NCI-H526 treated with DMSO at 0.1 percent for 48 hours (cell line): Measurements from ENCODE around the gene CHPF2.
A peak's percentile ranks its signal among the peaks of the same experiment; 100 is the strongest.

Source experiments
- DNase-seq: peaks from one replicate; lab custom pipeline; 2025; lab: John Stamatoyannopoulos, UW

The CHPF2 gene, protein sequence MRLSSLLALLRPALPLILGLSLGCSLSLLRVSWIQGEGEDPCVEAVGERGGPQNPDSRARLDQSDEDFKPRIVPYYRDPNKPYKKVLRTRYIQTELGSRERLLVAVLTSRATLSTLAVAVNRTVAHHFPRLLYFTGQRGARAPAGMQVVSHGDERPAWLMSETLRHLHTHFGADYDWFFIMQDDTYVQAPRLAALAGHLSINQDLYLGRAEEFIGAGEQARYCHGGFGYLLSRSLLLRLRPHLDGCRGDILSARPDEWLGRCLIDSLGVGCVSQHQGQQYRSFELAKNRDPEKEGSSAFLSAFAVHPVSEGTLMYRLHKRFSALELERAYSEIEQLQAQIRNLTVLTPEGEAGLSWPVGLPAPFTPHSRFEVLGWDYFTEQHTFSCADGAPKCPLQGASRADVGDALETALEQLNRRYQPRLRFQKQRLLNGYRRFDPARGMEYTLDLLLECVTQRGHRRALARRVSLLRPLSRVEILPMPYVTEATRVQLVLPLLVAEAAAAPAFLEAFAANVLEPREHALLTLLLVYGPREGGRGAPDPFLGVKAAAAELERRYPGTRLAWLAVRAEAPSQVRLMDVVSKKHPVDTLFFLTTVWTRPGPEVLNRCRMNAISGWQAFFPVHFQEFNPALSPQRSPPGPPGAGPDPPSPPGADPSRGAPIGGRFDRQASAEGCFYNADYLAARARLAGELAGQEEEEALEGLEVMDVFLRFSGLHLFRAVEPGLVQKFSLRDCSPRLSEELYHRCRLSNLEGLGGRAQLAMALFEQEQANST

GRCh38 chr7:151232091-151232916, at the start of gene CHPF2:
Gene CHPF2 (plus strand): TSS chr7:151232483. CDS start chr7:151234012, 1,529 bp downstream.
- peak; percentile 57 for DNase-seq

DNA sequence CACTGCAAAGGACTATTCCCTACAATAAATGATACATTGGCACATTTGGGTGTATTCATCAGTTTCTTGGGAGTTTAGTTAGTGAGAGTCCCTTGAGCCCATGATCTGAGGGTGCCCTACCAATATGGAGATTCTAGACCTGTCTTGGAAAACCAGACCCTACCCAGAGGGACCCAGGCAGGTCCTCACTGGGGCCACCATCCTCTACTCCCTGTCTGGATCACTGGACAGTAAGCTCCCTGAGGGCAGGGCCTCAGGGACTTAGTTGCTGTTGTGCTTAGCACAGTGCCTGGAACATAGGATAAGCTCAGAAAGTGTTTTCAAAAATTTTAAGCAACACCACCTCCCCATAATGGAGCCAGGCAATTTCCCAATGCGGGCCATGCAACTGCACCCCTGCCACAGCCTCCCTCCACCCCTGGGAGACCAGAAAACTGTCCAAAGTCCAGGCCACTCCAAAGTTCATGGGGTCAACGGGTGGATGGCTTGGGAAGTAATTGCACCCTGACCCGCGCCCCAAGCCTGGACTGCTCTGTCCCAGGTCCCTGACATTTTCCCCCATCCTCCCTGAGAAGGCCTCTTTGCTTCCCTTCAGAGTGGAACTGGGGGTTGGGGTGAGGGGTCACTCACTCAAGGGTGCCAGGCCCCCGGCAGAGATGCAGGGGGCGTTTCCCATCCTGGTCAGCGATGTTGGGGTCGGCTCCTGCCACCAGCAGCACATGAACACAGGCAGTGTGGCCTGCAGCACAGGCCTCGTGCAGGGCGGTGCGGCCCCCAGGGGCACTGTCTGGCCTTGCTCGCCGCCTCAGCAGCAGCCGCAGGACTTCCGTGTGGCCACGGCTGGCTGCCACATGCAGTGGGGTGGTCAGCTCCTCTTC, 46.3 kb upstream of the CHPF2 start:
- DNase-seq = no peak

DNA sequence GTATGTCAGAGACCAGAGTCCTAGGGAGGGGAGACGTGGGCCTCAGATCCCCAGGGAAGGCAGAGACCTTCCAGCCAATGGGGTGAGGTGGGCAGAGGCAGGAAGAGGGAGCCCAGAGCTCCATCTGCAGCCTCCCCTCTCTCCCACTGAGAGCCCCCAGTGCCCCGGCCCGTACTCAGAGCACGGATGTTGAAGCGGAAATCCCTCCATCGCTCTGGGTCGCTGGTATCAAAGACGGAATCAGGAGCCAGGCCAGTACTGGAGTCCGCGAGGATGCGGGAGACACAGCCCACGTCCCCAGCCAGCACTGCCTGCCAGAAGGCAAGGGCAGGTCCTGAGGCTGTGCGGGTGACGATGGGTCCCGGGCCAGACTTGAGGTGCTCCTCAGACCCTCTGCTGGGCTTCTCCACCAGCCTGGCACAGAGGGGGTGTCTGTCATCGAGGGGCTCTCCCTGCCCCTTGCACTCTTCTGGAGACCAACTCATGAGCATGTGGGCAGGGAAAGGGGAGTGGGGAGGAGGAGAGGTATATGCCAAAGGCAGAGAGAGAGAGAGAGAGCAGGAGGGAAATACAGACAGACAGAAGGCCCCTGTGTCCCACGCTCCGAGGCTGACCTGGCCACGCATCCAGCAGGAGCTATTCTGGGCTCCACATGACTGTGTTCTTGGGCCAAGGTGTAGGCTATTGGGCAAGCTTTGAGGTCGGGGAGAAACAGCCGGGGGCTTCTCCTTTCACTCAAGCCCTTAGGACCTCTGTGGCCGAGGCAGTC, 45.5 kb upstream of the CHPF2 start, which contains the start of gene ASB10:
Gene ASB10 (minus strand): TSS at position 611 of the 769 bp plus-strand sequence. CDS start 120 bp downstream, at position 491.
- DNase-seq = no peak

- no peak for DNase-seq
Observed at GRCh38 chr7:151187409-151188251, 44.7 kb upstream of the CHPF2 start.

- no peak for DNase-seq
Observed at GRCh38 chr7:151188252-151188542, 44.1 kb upstream of the CHPF2 start.

GRCh38 chr7:151189038-151189437, 43.2 kb upstream of the CHPF2 start:
- DNase-seq = no peak

- no peak for DNase-seq
Observed at GRCh38 chr7:151191544-151191943, 40.7 kb upstream of the CHPF2 start.

DNA sequence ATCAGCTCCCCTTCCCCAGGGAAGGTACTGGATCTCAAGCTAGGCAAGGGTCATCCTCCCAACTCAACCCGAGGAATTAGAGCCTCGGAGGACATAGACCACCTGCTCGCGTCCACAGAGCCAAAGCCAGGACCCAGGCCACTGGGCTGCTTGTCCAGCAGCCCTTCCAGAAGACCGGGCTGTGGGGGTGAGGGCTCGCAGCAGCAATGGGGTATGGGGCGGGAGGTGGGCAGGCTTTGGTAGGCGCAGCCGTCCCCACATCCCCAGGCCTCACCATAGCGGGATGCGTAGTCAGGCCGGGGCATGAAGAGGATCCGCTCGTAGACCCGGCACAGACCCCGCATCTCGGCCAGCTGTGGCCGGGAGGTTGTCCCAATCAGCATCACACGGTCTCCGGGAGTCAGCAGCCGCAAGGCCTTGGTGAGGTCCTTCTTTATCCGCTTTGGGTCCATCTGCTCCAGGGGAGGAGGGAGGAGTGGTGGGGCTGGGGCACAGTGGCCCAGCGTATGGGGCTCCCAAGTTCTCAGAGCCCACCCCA, 40.2 kb upstream of the CHPF2 start:
- DNase-seq = no peak

- DNase-seq = no peak
Observed at GRCh38 chr7:151193203-151193978, 38.9 kb upstream of the CHPF2 start.

DNA sequence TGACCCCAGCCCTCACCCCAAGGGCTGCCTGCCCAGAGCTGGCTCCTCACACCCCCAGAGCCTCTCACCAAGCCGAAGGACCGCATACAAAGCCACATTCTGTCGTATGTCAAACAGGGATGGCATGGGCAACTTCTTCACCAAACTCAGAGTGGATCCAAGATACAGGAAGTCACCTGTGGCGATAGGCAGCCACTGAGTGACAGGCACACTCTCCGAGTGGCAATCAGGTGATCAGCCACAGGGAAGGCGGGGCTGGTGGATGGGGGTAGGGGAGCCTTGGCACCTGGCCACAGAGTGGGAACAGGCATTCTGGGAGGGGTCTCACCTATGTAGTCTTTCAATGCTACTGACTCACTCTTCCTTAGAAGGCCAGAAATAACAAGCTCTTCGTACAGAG, 38.1 kb upstream of the CHPF2 start:
- no peak for DNase-seq

GRCh38 chr7:151195616-151196450, 36.5 kb upstream of the CHPF2 start:
- DNase-seq = no peak

GRCh38 chr7:151197932-151198331, 34.4 kb upstream of the CHPF2 start:
- DNase-seq = no peak

DNA sequence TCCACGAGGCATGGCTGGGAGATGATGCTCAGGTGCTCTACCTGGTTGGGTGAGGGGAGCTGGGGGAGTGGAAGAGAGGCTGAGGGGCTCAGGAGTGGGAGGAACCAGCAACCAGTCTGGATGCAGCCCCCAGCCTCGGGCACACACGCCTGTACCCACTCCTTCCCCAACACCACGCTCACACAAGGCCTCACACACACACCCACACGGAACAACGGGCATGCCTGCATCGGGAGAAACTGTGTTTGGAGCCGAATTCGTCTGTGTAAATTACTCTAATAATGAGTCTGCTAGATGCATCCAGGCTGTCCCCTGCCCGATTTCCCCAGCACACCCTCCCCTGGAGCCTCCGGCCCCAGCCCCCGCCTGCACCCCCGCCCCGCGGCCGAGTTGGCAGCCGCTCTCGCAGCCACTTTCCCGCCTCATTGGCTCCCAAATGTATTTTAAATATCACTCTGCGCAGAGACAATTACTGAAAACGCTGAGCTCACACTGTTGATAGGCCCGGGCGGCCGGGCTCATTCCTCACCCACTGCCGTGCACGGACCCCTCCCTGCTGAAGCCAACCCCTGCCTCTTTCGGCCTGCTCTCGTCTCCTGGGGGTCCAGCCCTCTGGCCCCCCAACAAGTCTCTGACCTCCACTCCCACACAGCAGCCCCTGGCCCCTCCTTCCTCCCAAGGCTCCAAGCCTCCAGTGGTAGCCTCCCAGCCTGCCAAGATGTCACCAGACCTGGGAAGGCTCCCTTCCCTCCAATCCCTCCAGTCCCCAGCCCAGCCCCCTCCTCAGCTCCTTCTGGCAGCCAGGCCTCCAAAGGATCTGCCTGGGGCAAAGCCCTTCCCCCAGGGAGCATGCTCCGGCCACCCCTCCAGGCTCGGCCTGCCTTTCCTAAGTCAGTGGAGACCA, 33.1 kb upstream of the CHPF2 start:
- peak; percentile 12 for DNase-seq

DNA sequence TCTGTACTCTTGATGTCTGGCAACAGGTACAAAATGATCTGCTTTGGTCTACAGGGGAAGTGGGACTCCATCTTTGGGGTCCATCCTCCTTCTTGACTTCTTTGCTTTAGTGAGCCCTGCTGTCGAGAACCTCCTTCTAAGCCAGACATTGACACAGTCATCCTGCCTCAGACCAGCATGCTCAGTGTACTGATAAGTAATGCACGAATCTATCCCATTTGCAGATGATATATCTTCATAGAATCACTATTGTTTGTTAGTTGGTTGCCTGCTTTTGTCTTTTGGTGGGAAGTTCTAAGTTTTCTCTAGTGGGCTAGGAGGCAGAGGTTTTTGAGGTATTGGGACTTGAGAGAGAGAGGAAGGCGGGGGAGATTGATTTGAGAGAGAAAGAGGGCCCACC, 30.9 kb upstream of the CHPF2 start:
- no peak for DNase-seq

DNA sequence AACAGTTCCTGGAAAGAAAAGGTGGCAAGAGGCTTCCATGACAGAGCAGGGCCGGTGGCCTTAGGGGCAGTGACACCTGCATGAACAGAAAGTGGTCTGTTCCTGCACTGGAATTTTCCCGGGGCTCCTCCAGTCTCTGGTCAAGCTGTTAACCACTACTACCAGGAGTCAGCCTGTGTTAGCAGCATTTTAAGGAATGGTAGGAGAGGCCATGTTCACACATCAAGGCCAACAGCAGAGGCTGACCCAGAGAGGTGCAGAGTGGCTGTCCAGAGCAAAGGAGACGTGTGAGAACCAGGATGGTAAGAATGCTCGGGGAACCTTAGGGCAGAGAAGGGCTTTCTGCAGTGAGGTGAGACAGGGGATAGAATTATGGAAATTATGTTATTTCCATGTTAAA, 30.5 kb upstream of the CHPF2 start:
- no peak for DNase-seq

DNA sequence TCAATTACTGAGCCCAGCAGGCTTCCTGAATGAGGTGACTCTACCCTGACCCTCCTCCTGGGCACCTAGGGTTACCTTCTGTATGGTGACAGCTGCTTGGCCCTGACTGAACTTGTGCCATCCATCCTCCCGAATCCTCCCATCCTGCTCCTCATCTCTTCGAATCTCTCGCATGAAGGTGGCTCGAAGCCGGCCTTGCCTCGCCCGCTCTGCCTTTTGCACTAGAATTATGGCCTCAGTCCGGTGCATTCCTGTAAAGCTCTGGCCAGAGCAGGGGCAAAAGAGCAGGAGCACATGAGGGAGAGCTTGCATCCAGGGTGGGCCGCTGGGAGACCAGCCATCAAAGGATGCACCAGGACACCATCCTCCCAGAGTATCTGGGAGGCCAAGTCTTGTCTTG, 29.4 kb upstream of the CHPF2 start:
- no peak for DNase-seq
